ENCODE results near the gene METTL4.
A peak's percentile ranks its signal among the peaks of the same experiment; 100 is the strongest.

Gene METTL4

DNA sequence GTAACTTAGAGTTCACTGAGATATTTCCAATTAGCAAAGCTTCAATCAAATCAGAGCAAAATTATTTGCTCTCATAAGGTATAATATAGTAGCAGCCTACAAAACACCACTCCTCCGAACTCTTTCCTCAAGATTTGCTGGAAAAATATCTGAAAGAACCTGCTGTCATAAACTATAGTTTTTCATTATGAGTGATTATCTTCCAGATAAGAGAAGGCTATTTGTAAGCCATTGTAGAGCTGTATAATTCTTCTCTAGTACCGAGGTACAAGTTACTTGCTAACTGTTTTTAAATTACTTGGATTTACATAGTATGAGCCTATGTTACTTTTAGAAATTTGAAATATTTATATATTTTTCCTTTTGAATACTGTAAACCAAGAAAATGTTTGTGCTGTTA, 2.1 kb upstream of the METTL4 start:
- Histone ChIP-seq H3K36me3 (ENCODE audit: insufficient read depth, low read length) (peaks cover 6% of the 10 kb centered on the region; the same call in 1 of the 2 replicates), H3K4me1 (ENCODE audit: insufficient read depth, low read length) (peaks cover 11% of the 10 kb centered on the region), H3K9ac (ENCODE audit: low read depth, low read length) (peak overlapping the region; percentile 96; the same call in 1 of the 2 replicates), H3K9me3 (ENCODE audit: control insufficient read depth, insufficient read depth, low read length) (no peaks in the 10 kb centered on the region)

- Histone ChIP-seq H3K9me3 (ENCODE audit: control insufficient read depth, insufficient read depth, low read length) (no peaks in the 10 kb centered on the region), H3K36me3 (ENCODE audit: insufficient read depth, low read length) (peaks cover 6% of the 10 kb centered on the region; the same call in 1 of the 2 replicates), H3K4me1 (ENCODE audit: insufficient read depth, low read length) (peaks cover 11% of the 10 kb centered on the region), H3K9ac (ENCODE audit: low read depth, low read length) (peak overlapping the region; percentile 96; the same call in 1 of the 2 replicates)
Observed at GRCh38 chr18:2572892-2573291, 1.6 kb upstream of the METTL4 start.

DNA sequence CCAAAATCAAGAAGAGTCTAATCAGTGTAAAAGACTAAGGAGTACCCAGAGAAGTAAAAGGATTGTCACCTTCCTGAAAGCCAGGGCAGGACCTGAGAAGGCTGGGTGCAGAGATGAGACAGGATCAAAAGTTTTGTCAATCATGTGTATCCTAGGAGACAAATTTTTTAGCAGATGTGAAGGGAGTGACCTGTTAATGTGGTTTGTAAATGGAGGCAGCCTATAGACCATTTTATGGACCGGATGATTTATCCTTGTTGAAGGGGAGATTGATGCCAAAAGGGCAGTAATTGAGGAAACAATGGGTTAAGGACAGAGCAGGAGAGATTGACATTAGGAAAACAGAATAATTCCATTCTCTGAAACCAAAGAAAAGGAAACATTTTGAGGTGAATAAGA, 865 bp upstream of the METTL4 start:
- peaks cover 11% of the 10 kb centered on the region for H3K4me1 ChIP-seq (ENCODE audit: insufficient read depth, low read length)
- H3K9me3 ChIP-seq (ENCODE audit: control insufficient read depth, insufficient read depth, low read length) = no peaks in the 10 kb centered on the region
- H3K9ac ChIP-seq (ENCODE audit: low read depth, low read length) = peak overlapping the region; percentile 96
- peaks cover 6% of the 10 kb centered on the region; the same call in 1 of the 2 replicates for H3K36me3 ChIP-seq (ENCODE audit: insufficient read depth, low read length)

- H3K9ac ChIP-seq (ENCODE audit: low read depth, low read length) = peak overlapping the region; percentile 96
- peaks cover 2% of the 10 kb centered on the region; the same call in 1 of the 2 replicates for H3K36me3 ChIP-seq (ENCODE audit: insufficient read depth, low read length)
- no peaks in the 10 kb centered on the region for H3K9me3 ChIP-seq (ENCODE audit: control insufficient read depth, insufficient read depth, low read length)
- H3K4me1 ChIP-seq (ENCODE audit: insufficient read depth, low read length) = peaks cover 11% of the 10 kb centered on the region
Observed at GRCh38 chr18:2570772-2571199, 519 bp downstream of the METTL4 start.

- Histone ChIP-seq H3K4me1 (ENCODE audit: insufficient read depth, low read length) (peaks cover 11% of the 10 kb centered on the region), H3K9me3 (ENCODE audit: control insufficient read depth, insufficient read depth, low read length) (no peaks in the 10 kb centered on the region), H3K9ac (ENCODE audit: low read depth, low read length) (peak overlapping the region; percentile 96), H3K36me3 (ENCODE audit: insufficient read depth, low read length) (no peaks in the 10 kb centered on the region)
Observed at GRCh38 chr18:2569338-2570207, 1.7 kb downstream of the METTL4 start.

GRCh38 chr18:2568605-2569004, 2.7 kb downstream of the METTL4 start:
- Histone ChIP-seq H3K9me3 (ENCODE audit: control insufficient read depth, insufficient read depth, low read length) (no peaks in the 10 kb centered on the region), H3K36me3 (ENCODE audit: insufficient read depth, low read length) (no peaks in the 10 kb centered on the region), H3K9ac (ENCODE audit: low read depth, low read length) (no peak overlapping the region), H3K4me1 (ENCODE audit: insufficient read depth, low read length) (peaks cover 11% of the 10 kb centered on the region)

DNA sequence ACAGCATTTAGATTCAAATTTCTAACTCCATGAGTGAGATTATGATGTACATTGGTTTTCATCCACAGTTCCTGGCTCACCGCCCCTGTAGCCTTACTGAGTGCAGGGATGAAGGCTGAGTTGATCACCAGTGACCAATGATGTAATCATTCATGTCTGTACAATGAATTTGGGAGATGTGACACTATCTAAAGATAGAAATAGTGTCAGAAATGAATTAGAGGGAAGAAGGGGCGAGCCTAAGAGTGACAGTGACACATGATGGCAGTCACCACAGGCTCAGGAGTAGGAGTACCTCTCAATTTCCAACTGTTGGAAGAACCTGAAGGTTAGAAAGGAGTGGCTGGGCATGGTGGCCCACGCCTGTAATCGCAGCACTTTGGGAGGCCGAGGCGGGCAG, 3.2 kb downstream of the METTL4 start:
- no peaks in the 10 kb centered on the region for H3K36me3 ChIP-seq (ENCODE audit: insufficient read depth, low read length)
- no peaks in the 10 kb centered on the region for H3K9me3 ChIP-seq (ENCODE audit: control insufficient read depth, insufficient read depth, low read length)
- peaks cover 11% of the 10 kb centered on the region for H3K4me1 ChIP-seq (ENCODE audit: insufficient read depth, low read length)
- no peak overlapping the region for H3K9ac ChIP-seq (ENCODE audit: low read depth, low read length)

DNA sequence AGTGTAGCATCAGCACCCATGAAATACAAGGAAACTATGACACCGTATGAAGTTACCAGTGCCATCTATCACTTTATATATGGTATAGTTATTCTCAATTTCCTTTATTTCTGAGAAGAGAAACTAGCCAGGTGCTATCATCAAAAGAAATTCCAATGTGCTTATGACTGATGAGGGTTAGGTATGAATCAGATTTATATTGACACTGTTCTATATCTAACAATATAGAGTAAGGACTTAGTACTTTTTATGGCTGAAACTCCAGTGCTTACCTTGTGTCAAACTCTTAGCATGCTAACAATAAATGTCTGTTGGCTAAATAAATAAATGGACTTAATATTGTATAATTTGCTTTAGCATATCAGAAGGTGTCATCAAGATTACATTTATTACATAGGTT, 6.9 kb downstream of the METTL4 start:
- Histone ChIP-seq H3K36me3 (ENCODE audit: insufficient read depth, low read length) (no peaks in the 10 kb centered on the region), H3K9me3 (ENCODE audit: control insufficient read depth, insufficient read depth, low read length) (no peaks in the 10 kb centered on the region), H3K4me1 (ENCODE audit: insufficient read depth, low read length) (0 out of 2 replicates have a peak, but pooled peaks cover 3% of the 10 kb centered on the region), H3K9ac (ENCODE audit: low read depth, low read length) (no peak overlapping the region)

- Histone ChIP-seq H3K4me1 (ENCODE audit: insufficient read depth, low read length) (peaks cover 6% of the 10 kb centered on the region; the same call in 1 of the 2 replicates), H3K9me3 (ENCODE audit: control insufficient read depth, insufficient read depth, low read length) (no peaks in the 10 kb centered on the region), H3K9ac (ENCODE audit: low read depth, low read length) (no peak overlapping the region), H3K36me3 (ENCODE audit: insufficient read depth, low read length) (no peaks in the 10 kb centered on the region)
Observed at GRCh38 chr18:2559249-2559648, 12.1 kb downstream of the METTL4 start.

DNA sequence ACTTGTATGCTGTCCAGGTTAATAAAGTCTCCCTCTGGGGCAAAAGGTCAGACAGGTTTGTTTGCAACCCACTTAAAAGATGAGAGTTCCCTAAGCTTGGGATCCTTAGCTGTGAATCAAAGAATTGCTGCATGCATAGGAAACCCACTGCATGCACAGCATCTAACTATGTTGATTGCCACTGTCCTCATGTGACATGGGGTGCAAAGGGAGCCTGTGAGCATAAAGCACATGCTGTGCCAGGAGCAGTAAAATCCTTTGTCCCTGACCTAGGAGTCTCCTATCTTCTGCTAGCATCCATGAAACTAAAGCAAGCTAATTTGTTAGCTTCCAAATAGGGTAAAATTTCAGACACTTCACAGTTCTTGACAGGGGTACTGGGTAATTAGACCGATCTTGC, 13.8 kb downstream of the METTL4 start:
- no peaks in the 10 kb centered on the region for H3K36me3 ChIP-seq (ENCODE audit: insufficient read depth, low read length)
- peaks cover 6% of the 10 kb centered on the region; the same call in 1 of the 2 replicates for H3K4me1 ChIP-seq (ENCODE audit: insufficient read depth, low read length)
- H3K9ac ChIP-seq (ENCODE audit: low read depth, low read length) = no peak overlapping the region
- H3K9me3 ChIP-seq (ENCODE audit: control insufficient read depth, insufficient read depth, low read length) = no peaks in the 10 kb centered on the region

DNA sequence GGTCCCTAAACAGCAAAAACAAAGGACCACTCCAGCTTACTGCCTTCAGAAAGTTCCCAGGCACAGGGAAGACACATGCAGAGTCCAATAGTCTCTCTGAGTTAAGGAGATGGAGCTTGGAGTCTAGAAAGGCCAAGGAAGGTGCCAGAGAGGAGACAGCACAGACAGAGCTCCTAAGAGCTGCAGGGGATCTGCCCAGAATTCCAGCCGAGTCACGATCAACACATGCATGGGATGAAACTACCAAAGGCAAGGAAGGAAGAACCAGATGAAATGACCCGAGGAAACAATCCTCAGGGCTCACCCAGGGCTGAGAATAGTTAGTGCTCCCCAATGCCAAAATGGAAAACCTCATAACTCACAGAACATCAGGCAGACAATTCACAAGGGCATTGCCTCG, 15.4 kb downstream of the METTL4 start:
- Histone ChIP-seq H3K9ac (ENCODE audit: low read depth, low read length) (no peak overlapping the region), H3K4me1 (ENCODE audit: insufficient read depth, low read length) (peaks cover 6% of the 10 kb centered on the region; the same call in 1 of the 2 replicates)

GRCh38 chr18:2554696-2555095, 16.6 kb downstream of the METTL4 start:
- H3K9me3 ChIP-seq (ENCODE audit: control insufficient read depth, insufficient read depth, low read length) = no peaks in the 10 kb centered on the region
- H3K36me3 ChIP-seq (ENCODE audit: insufficient read depth, low read length) = no peaks in the 10 kb centered on the region
- H3K9ac ChIP-seq (ENCODE audit: low read depth, low read length) = no peak overlapping the region
- peaks cover 6% of the 10 kb centered on the region; the same call in 1 of the 2 replicates for H3K4me1 ChIP-seq (ENCODE audit: insufficient read depth, low read length)

More for the DNA sequence above, 15.4 kb downstream of the METTL4 start:
- no peaks in the 10 kb centered on the region for H3K36me3 ChIP-seq (ENCODE audit: insufficient read depth, low read length)
- no peaks in the 10 kb centered on the region for H3K9me3 ChIP-seq (ENCODE audit: control insufficient read depth, insufficient read depth, low read length)

DNA sequence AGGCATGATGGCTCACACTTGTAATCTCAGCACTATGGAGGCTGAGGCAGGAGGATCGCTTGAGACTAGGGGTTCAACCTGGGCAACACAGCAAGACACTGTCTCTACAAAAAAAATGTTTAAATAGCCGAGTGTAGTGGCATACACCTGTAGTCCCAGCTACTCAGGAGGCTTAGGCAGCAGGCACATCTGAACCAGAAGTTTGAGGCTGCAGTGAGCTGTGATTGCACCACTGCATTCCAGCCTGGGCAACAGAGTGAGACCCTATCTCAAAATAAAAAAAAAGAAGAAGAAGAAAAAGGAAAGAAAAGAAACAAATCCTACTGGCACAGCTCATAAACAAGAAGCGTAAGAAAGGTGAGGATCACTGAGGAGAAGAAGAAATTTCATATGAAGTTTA, 19.9 kb downstream of the METTL4 start:
- Histone ChIP-seq H3K9ac (ENCODE audit: low read depth, low read length) (no peak overlapping the region), H3K9me3 (ENCODE audit: control insufficient read depth, insufficient read depth, low read length) (no peaks in the 10 kb centered on the region), H3K36me3 (ENCODE audit: insufficient read depth, low read length) (no peaks in the 10 kb centered on the region), H3K4me1 (ENCODE audit: insufficient read depth, low read length) (peaks cover 6% of the 10 kb centered on the region; the same call in 1 of the 2 replicates)

DNA sequence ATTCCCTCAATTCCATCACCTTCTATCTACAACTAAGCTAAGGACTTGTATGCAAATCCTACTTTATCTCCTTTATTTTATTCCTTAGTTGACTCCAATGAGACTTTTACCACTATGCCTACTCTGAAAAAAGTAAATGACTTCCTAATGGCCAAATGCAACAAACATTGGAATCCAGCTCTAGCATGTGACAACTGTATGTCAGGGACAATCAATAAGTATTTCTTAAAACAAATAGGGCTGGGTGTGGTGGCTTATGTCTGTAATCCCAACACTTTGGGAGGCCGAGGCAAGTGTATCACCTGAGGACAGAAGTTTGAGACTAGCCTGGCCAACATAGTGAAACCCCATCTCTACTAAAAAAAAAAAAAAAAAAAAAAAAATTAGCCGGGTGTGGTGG, 21.8 kb downstream of the METTL4 start:
- no peaks in the 10 kb centered on the region for H3K9me3 ChIP-seq (ENCODE audit: control insufficient read depth, insufficient read depth, low read length)
- no peaks in the 10 kb centered on the region for H3K36me3 ChIP-seq (ENCODE audit: insufficient read depth, low read length)
- H3K4me1 ChIP-seq (ENCODE audit: insufficient read depth, low read length) = no peaks in the 10 kb centered on the region
- H3K9ac ChIP-seq (ENCODE audit: low read depth, low read length) = no peak overlapping the region

DNA sequence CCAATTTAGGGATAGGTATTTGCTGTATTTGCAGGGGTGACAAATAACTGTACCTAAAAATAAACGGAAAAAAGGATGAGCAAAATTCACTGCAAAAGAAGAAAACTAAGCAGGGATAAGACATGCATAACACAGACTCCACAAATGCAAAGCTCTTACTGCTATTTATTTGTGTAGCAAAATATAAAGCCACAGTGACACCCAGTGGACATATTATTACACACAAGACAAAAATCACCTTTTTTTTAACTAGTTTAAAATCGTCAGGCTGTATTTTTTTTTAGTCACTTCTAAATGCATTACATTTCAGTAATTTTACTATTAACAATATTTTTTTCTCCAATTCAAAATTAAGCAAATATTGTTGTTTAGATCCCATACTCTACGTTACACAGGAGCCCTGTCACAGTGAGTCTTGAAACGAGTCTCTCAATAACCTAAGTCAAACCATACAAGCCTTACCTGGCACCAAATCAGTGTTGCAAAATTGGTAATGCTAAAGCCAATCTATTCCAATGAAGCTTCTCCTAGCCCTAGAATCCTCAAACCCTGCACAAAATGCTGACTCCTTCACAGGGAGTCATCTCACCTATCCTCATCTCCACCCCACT, 23.7 kb downstream of the METTL4 start:
- Histone ChIP-seq H3K9ac (ENCODE audit: low read depth, low read length) (no peak overlapping the region), H3K36me3 (ENCODE audit: insufficient read depth, low read length) (no peaks in the 10 kb centered on the region), H3K4me1 (ENCODE audit: insufficient read depth, low read length) (no peaks in the 10 kb centered on the region), H3K9me3 (ENCODE audit: control insufficient read depth, insufficient read depth, low read length) (no peaks in the 10 kb centered on the region)

Measured in ES-I3 (cell line).